ENCODE data around the gene ALX3.
"Not testable (repeated sequence)": the region's sequence is repeated elsewhere in the genome, so short reads cannot be mapped to it uniquely, and the experiment has no call there.

The ALX3 gene

DNA sequence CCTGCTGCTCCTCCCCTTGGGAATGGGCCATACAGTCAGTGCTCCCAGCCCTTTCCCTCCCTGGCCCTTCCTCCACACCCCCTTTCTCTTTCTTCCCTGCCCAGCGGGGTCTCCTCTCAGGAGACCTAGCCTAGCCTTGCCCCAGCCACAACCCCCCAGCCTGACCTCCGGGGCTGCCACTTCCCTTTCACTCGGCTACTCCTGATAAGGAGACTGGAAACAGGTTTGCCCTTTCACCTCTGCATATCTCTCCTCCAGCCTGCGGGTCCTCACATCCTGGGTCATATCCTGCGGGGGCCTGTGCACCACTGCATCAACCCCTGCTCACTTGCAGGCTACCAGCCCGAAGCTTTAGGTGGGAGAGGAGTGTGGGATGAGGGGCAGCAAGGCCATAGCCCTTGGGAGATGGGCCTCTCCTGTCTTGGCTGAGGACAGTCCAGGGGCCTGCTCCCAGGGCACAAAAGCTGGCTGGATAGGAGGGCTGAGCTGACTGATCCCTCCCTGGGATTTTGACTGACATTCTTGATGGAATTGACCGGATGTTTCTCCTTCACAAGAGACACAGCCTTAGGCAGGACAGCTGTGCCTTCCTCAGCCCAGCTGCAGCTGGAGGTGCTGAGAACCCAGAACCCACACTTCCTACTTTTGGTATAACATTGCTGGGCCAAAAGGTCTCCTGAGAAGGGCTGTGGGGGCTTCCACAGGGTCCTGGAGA, 19.2 kb upstream of the ALX3 start:
- no peak for DNase-seq (ENCODE audit: low read depth)

DNA sequence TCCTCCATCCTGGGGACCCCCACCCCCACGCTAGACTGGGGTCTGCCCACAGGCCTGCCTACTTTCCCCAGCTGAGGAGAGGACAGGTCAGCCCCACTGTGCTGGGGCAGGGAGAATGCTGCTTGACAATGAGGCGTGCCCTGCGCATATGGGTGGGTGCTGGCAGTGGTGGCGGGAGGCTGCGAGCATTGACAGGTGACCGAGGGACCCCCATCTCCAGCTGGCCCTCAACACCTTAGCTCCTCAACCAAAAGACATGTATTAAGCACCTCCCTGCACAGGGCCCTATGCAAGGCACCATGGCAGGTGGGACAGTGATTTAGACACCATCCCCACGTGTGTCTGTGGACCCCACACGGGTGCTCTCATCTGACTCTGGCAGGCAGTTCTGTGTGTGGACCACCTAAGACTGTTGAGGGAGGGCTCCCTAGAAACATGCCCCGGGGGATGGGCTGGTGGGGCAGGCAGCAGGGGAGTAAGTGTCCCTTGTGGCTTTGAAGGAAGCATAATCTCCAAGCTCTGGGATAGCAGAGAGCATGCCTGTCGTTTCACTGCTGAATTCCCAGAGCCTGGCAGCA, 18.4 kb upstream of the ALX3 start:
- no peak for DNase-seq (ENCODE audit: low read depth)

GRCh38 chr1:110087812-110088738, 17.6 kb upstream of the ALX3 start:
- DNase-seq (ENCODE audit: low read depth) = peak; percentile 30

GRCh38 chr1:110086961-110087360, 16.5 kb upstream of the ALX3 start:
- no peak for DNase-seq (ENCODE audit: low read depth)

DNA sequence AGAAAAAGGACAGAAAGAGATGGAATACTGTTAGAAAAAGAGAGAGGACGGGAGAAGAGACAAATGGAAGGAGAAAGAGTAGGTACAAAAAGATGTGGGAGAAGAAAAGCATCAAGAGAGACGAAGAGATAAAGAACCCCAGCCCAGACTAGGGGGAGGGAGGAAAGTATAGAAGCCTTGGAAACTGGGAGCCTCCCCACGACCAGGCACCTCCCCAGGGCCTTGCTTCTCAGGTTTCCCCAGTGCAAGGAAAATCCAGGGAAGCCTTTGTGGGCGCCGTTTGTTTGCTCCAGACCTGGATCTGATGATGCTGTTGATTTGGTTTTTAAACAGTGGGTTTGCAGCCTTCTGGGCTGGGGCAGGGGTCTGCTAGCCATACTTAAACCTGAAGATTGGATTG, 15.2 kb upstream of the ALX3 start:
- DNase-seq (ENCODE audit: low read depth) = no peak

DNA sequence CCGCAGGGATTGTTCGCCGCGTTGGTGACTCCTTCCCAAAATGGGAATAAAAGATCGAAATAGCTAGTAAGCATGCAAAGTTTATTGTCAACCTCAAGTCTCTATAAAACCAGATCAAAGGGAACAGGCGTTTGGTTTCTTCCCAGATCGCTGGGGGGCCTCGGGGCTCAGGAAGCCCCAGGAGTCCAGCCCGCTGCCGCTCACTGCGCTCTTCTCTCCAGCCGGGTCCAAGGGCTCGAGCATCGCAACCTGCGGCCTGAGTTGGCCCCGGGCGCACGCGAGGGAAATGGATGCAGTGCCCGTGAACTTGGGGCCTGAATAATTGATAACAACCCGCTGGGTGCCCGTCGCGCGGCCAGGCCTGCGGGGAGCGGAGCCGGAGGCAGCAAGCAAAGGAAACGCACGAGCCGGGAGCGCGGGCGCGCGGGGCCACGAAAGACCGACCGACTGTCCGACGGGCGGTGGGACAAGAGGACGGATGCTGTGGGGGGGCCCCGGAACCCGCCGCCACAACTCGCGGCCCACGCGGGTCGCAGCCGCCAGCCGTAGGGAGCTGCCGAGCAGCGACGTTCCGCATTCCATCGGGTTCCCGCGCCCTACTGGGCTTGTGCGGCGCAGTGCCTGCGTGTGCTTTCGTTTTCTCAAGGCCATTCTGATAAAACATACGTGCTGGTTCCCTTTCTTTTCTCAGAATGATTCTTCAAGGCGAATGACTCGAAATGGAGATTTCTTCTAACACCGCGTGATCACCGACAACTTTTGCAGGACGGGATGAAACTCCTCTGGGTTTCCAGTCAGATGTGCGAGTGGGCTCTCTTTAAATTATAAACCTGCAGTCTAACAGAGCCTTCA, 14.0 kb upstream of the ALX3 start:
- DNase-seq (ENCODE audit: low read depth) = no peak

GRCh38 chr1:110083866-110084226, 13.4 kb upstream of the ALX3 start:
- no peak for DNase-seq (ENCODE audit: low read depth)

GRCh38 chr1:110083061-110083865, 12.8 kb upstream of the ALX3 start:
- DNase-seq (ENCODE audit: low read depth) = no peak

DNA sequence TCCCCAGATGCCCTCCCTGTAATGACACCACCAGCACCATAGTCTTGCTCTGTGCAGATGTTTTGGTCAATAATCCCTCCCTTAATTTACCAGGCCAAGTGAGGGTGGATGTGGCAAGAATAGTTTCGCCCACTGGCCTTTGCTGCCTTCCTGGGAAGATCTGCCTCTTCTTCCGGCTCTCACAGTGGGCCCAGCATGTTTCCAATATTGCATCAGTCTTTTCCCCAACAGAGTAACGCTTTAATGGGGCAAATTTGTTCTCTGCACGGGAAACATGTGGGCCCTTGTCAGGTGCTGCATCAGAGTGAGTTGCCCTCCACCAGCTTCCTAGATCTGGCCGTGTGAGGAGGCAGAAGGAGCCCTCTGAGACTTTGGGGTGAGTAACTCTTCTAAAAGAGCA, 12.0 kb upstream of the ALX3 start:
- DNase-seq (ENCODE audit: low read depth) = no peak

DNA sequence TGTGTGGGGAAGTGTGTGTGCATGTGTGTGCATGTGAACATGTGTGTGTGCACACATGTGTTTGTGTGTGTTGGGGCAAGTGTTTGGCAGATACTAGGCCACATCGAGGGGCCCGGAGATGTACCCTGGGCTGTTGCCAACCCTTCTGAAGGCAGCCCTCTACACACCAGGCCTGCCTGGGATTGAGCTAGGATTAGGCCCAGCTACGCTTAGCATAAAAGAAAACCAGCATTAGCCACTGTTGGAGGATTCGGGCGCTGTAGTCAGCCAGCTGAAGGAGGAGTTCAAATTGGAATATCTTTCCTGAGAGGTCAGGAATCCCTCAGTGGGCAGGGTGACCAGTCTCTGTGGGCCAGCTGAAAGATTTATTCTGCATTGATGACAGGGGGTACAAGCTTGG, 10.6 kb upstream of the ALX3 start:
- DNase-seq (ENCODE audit: low read depth) = no peak

DNA sequence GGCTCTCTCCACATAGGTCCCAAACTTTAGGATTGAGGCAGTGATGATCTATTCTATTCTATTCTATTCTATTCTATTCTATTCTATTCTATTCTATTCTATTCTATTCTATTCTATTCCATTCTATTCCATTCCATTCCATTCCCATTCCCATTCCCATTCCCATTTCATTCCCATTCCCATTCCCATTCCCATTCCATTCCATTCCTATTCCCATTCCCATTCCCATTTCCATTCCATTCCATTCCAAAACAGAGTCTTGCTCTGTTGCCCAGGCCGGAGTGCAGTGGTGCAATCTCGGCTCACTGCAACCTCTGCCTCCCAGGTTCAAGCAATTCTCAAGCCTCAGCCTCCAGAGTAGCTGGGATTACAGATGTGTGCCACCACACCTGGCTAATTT, 9.5 kb upstream of the ALX3 start:
- DNase-seq (ENCODE audit: low read depth) = not testable (repeated sequence)

DNA sequence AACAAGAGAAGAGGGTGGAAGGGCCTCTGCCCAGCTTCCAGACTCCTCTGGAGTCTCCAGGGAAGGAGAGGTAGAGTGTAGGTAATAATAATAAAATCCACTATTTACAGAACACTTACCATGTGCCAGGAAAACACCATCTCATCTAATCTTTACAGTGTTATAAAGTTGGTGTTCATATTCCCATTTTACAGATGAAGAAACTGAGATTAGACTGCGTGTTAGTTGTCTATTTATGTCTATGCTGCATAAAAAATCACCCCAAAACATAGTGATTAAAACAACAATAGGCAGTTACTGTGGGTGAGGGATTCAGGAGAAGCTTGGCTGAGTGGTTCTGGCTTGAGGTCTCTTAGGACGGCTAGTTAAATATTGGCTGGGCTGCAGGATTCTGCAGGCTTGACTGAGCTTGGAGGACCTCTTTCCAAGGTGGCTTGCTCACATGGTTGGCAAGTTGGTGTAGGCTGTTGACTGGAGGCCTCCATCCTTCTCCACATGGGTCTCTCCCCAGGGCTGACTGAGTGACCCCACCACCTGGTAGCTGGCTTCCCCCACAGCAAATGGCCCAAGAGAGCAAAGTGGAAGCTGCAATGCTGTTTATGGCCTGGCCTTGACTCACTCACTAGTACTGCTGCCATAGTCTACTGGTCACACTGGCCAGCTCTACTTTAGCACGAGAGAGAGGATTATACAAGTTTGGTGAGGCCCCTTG, 6.5 kb upstream of the ALX3 start:
- DNase-seq (ENCODE audit: low read depth) = no peak

GRCh38 chr1:110074166-110074565, 3.7 kb upstream of the ALX3 start:
- DNase-seq (ENCODE audit: low read depth) = no peak

DNA sequence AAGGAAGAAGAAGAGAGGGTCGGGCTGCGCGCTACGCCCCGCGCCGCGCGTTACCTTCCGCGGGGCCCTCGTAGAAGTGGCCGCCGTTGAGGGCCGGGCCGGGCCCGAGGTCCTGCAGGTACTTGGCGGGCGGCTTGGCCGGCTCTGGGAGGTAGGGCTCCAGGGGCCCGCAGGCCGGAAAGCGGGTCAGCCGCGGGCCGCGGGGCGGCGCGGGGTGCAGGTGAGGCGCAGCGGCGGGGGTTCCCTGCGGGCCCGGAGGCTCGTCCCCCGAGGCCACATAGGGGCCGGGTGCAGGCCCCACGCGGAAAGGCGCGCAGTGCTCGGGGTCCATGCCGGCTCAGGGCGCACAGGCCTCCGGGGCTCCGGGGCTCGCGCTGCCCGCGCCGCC, 196 bp downstream of the ALX3 start:
- DNase-seq (ENCODE audit: low read depth) = no peak

DNA sequence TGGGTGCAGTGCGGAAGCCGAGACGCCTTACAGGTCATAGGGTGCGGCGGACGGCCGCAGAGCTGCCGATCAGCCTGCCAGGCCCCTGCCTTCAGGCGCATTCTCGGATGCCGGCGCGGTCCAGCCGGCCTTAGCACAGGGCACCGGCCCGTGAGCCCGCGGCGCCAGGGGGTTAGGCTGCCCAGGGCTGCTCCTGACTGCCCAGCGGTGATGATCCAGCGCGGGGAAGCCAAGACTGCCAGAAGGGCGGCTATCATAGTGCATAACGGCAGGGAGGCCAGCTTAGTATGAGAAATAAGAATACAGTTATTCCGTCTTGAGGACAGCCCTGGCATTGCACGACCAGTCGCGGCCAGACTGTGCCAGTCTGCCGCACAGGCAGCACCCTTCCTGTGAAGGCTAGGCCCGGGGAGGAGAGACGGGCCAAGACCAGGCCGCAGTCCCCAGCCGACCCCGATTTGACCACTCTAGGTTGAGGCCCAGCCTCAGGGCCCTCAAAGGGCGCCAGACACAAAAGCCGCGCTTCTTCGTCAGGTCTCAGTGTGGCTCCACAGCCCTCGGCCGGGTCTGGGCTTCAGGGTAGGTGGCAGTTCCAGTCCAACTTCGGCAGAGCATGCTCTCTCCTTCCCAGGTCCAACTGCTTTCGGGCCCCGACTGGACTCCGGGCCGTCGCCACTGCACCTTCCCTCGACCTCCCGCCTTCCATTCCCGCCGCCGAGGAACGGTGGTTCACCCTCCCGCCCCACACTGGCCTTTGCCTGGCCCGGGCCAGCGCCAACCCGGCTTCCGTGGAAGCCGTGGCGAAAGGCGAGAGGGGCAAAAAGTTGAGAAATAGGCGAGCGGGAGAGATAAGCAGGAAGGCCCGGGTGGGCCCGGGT, 829 bp downstream of the ALX3 start:
- DNase-seq (ENCODE audit: low read depth) = no peak

- no peak for DNase-seq (ENCODE audit: low read depth)
These were observed 1.6 kb downstream of the ALX3 start for GRCh38 chr1:110068646-110069403.

GRCh38 chr1:110067893-110068645, 2.4 kb downstream of the ALX3 start:
- DNase-seq (ENCODE audit: low read depth) = no peak

- no peak for DNase-seq (ENCODE audit: low read depth)
These were observed 3.0 kb downstream of the ALX3 start for GRCh38 chr1:110067479-110067892.
